ENCODE measurements around the gene TXN2.

DNA sequence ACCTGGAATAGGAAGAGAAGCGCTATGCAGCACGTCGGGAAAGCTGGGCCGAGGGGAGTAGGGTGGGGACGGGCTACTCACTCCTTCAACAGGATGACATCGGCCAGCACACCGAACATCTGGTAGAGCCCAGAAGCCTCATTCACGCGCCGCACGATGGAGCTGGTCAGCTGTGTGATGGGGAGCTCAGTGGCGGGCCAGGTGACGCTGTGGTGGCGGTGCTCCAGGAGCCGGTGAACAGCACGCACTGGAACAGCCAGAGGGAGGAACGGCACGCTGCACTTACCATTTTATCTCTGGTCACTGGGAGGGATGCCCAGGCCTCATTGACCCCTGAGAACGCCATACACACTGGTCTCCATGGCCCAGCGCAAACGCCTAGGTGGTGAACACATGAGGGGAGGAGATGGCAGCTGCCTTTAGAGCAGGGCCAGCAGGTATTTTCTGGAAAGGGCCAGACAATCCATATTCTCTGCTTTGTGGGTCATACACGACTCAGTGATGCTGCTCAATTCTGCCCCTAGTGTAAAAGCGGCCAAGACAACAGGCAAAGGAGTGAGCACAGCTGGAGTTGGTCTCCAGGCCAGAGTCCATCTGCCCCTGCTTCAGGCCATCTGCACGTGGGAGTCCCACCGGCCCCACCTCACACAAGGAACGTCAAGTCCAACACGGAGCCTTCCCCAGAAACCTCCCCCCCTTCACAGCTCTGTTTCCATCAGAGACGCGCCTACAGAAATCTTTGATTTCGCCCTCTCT lies 16.6 kb upstream of the TXN2 start:
- TF ChIP-seq, protein P1, sequence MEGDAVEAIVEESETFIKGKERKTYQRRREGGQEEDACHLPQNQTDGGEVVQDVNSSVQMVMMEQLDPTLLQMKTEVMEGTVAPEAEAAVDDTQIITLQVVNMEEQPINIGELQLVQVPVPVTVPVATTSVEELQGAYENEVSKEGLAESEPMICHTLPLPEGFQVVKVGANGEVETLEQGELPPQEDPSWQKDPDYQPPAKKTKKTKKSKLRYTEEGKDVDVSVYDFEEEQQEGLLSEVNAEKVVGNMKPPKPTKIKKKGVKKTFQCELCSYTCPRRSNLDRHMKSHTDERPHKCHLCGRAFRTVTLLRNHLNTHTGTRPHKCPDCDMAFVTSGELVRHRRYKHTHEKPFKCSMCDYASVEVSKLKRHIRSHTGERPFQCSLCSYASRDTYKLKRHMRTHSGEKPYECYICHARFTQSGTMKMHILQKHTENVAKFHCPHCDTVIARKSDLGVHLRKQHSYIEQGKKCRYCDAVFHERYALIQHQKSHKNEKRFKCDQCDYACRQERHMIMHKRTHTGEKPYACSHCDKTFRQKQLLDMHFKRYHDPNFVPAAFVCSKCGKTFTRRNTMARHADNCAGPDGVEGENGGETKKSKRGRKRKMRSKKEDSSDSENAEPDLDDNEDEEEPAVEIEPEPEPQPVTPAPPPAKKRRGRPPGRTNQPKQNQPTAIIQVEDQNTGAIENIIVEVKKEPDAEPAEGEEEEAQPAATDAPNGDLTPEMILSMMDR (IDR thresholded peaks at IDR 0.05 in 4 of 5, conservative IDR thresholded peaks at IDR 0.05 in 1 of 5): no peak
- TF ChIP-seq POLR2A (IDR thresholded peaks at IDR 0.05): no peak
